ENCODE data around the gene SUOX.
"Not testable (repeated sequence)": the region's sequence is repeated elsewhere in the genome, so short reads cannot be mapped to it uniquely, and the experiment has no call there.

Gene SUOX

DNA sequence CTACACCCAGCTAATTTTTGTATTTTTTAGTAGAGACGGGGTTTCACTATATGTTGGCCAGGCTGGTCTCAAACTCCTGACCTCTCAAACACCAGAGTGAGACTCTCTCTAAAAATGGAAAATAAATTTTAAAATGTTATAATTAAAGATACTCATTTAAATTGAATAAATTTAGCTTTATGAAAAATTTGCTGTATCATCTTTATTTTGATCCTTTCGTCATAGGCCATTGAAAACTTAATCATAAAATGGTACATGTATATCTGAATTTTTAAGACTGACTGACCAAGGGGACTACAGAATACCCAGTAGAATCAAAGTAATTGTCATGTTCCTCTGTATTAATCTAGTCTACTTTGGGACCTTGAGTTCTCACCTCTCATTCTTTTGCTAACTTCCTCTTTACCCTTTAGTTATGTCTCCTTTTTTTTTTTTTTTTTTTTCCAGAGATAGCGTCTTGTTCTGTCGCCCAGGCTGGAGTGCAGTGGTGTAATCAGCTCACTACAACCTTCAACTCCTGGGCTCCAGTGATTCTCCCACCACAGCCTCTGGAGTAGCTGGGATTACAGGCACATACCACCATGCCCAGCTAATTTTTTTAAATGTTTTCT, 13.7 kb upstream of the SUOX start:
- no peak for DNase-seq (ENCODE audit: low read depth)

DNA sequence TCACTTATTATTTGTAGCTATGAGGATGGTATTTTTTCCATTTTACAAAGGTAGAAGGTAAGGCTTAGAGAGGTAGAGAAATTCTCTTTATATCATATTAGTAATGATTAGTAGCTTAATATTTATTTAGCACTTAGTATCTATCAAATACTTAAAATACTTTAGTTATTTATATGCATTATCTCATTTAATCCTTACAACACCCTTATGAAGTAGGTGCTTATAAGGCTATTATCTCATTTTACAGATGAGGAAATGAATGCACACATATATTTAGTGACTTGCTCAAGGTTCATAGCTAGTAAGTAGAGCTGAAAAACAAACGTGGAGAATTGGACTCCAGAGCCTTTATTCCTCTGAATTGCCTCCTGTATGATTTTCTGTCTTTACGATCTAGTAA, 12.2 kb upstream of the SUOX start:
- DNase-seq (ENCODE audit: low read depth), result no peak

DNA sequence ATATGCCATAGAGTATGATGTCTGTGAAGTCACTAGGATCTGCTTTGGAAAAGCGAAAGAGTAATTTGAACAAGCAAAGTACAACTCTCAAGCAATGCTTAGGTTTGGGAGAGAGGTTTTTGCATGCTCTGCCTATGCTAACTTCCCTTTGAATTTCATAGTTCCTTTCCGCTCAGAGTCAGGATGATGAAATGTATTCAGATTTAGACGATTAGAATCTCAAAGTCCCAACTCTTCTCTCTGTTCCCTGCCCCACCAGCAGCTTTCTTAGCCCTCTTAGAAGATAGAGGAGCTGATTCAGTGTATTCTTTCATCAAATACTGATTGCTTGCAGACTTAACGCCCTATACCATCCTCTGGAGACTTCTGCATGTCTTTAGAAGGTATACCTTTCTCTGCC, 11.7 kb upstream of the SUOX start:
- no peak for DNase-seq (ENCODE audit: low read depth)

GRCh38 chr12:55985976-55986375, 11.1 kb upstream of the SUOX start:
- DNase-seq (ENCODE audit: low read depth), result not testable (repeated sequence)

GRCh38 chr12:55991110-55991509, 6.0 kb upstream of the SUOX start:
- DNase-seq (ENCODE audit: low read depth), result no peak

DNA sequence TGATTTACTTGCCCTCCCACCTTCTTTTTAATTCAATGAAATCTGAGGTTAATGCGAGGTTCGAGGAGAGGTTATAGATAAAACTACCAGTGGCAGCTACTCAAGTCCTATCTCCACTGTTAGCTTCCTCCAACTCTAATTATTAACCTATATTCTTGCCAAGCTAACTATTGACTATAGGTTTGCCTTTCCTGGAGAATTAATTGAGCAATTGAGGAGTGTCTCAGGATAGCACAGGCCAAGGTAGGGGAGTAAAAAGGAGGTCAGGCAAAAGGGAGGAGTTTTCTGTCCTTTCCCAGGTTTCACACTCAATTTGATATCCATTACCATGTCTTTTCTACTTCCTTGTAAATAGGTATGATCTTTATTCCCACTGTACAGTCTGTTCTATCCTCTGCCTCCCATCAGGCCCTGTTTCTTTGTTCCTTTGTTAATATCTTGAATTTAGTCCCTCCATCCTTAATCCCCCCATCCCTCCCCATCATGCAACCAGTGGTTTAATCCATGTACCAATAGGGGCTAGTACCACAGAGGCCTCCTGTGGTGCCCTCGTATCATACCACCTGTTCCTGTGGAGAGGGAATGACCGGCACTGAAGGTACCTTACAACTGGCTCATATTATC, 3.7 kb upstream of the SUOX start:
- DNase-seq (ENCODE audit: low read depth), result no peak

GRCh38 chr12:55995366-55995765, 1.7 kb upstream of the SUOX start:
- no peak for DNase-seq (ENCODE audit: low read depth)

- no peak for DNase-seq (ENCODE audit: low read depth)
Observed at GRCh38 chr12:55996201-55996714, 818 bp upstream of the SUOX start.

DNA sequence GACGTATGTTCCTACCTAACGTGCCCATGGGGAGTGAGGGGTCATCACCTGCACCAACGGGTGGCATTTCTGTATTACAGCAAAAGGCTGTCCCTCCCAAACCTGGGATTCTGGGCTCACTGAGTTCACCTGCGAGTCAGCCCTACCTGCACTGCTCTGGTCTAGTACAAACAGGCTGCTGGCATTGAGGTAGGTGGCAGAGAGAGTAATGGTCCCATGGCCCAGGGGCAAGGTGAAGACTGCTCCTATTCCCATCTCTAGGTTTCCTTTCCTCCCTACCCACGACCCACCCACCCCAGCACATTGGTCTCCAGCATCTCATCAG, 421 bp downstream of the SUOX start:
- DNase-seq (ENCODE audit: low read depth), result no peak

DNA sequence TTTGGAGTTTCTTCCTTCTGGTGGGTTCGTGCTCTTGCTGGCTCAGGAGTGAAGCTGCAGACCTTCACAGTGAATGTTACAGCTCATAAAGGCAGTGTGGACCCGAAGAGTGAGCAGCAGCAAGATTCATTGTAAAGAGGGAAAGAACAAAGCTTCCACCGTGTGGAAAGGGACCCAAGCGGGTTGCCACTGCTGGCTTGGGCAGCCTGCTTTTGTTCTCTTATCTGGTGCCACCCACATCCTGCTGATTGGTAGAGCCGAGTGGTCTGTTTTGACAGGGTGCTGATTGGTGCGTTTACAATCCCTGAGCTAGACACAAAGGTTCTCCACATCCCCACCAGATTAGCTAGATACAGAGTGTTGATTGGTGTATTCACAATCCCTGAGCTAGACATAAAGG, 2.4 kb downstream of the SUOX start:
- not testable (repeated sequence) for DNase-seq (ENCODE audit: low read depth)

GRCh38 chr12:55999999-56000540, 3.0 kb downstream of the SUOX start:
- not testable (repeated sequence) for DNase-seq (ENCODE audit: low read depth)

GRCh38 chr12:56001487-56002100, 4.5 kb downstream of the SUOX start:
- DNase-seq (ENCODE audit: low read depth), result no peak

- DNase-seq (ENCODE audit: low read depth), result not testable (repeated sequence)
Observed at GRCh38 chr12:56003376-56003775, 6.3 kb downstream of the SUOX start.

GRCh38 chr12:56004211-56004610, 7.1 kb downstream of the SUOX start:
- DNase-seq (ENCODE audit: low read depth), result no peak

DNA sequence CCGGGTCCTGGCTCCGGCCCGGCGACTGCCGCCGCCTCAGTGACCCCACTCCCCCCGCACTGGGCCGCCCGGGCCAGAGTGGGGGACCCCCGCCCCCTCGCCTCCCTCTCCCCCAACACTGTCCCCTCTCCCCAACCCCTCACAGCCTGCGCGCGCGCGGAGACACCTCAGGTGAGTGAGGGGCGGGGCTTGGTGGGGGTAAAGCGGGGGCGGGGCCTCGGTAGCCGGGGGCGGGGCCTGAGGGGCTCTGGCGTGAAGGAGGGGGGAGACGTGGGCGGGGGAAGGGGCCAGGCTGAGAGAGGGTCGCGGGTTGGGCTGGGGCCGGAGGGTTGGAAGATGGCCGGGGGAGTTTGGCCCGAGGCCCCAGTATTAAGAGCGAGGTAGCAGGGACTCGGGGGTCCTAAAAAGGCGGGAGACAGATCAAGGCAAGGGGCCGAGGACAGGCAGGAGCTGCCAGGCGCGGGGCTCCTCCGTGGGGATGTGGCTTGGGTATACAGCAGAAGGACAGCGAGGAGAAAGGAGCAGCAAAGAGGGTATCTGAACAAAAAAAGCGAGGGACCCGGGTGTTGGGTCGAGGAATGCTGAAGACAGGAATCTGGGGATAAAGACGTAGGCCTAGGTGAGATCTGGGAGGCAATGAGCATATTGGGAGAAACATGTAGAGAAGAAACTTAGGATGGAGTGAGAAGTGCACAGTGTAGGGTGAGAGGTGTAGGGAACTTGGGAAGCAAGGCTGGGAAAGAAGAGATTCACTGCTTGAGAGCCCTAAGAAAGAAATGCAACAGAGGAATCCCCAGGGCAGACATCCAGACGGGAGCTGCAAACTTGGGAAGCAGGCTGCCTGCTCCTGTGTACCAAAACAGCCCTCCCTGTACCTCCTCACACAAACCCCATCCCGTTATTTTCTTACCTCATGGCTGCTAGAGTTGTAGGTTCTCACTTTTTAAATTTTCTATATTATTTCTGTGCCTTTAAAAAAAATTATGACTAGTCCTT, 10.8 kb downstream of the SUOX start:
- no peak for DNase-seq (ENCODE audit: low read depth)

DNA sequence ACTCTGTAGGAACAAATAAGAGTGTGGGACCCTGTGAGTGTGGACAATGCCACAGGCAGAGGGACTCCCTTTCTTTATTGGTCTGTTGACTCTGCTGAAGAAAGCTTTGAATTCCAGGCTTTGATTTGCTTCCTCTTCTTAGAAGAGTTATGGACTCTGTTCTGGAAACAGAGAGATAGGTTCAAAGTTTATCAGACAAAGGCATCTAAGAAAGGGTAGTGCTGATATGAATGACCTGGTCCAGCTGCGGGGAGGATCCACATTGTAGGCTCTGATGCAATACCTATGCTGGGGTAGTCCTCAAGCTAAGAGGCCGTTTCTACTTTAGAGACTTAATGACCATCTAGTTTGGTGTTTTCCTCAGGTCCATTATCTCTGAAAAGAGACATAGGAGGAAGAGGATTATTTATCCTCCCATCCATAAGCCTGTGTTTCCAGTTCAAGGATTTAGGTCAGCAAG, 13.1 kb downstream of the SUOX start:
- DNase-seq (ENCODE audit: low read depth), result no peak

GRCh38 chr12:56011509-56012090, 14.5 kb downstream of the SUOX start:
- DNase-seq (ENCODE audit: low read depth), result no peak

DNA sequence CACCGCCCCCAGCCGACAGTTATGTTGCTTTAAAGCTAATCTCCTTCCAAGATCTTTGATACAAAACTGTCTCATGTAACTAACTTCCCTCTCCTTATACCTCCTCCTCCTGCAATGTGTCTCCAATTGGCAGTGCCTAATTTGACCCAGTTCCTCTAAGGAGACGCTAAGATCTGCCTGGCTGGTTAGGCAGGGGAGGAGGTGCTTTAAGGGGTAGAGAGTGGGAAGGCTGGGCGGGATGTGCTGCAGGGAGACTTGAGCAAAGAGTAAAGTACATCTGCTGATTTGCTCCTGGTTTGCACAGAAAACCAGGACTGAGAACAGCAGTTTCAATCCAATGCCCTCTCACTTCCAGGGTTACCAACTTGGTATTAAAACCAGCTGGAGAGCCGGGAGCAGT, 16.4 kb downstream of the SUOX start:
- no peak for DNase-seq (ENCODE audit: low read depth)

DNA sequence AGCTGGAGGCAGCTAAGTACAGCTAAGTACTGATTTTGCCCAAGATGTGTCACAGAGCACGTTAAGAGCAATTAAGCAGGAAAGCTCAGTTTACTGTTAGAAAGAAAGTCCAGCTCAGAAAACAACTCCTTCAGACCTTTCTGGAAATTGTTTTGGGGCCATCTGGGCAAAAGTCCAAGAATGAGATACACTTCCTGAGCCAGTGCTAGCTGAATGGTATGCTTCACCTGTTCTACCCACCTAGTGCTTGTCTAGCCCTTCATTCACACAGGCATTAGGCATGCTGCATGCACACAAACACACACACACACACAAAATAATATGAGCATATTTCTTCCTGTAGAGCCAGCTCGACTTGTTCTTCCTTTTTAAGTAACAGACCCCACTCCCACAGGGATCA, 17.1 kb downstream of the SUOX start:
- no peak for DNase-seq (ENCODE audit: low read depth)

GRCh38 chr12:56017181-56017580, 20.1 kb downstream of the SUOX start:
- DNase-seq (ENCODE audit: low read depth), result no peak

DNA sequence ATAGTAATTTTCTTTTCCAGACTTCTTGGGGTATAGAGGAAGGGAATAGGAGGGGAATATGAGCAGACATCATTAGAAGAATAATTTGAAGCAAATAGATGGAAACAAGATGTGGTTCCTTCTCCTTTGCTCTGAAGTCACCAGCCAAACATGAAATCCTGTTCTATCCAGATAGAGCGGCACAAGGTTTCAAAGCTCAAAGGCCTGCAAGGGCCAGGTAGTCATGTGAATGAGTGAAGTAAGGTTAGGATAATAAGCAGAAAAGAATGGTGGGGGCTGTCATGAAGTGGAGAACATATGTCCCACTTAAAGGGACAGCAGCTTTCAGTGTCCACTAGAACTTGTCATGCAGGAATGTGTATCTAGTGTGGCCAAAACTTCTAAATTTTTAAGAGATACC, 21.3 kb downstream of the SUOX start:
- no peak for DNase-seq (ENCODE audit: low read depth)
